Astrocyte (in vitro differentiated cells and primary cell): Measurements from ENCODE around the gene TWIST2. TPM values are rescaled to one million over a fixed set of nuclear protein-coding genes. Genes with fewer than 3 reads are reported as not detected.

ENCODE experiments used
- DNase-seq: peaks from one replicate; pipeline ENCODE4 v3.0.0-alpha.2; 2010; ENCODE audit warnings: low read depth
- FAIRE-seq: peaks from 2 replicates; lab custom pipeline; 2011; peaks lifted over from hg19 to GRCh38; lab: Jason Lieb, UNC
- H2AFZ ChIP-seq: 2 replicates; pipeline ENCODE4 v1.6.0; 2012; ENCODE audit warnings: low read depth, low read length, inconsistent platforms
- H3K27ac ChIP-seq: 2 replicates; pipeline ENCODE4 v1.5.1; 2011; ENCODE audit warnings: low read depth, low read length, inconsistent platforms
- H3K27me3 ChIP-seq: 2 replicates; pipeline ENCODE4 v1.6.0; 2011; ENCODE audit warnings: low read length, inconsistent platforms; ENCODE audit not compliant: insufficient read depth
- H3K36me3 ChIP-seq: 2 replicates; pipeline ENCODE4 v1.5.1; 2011; ENCODE audit warnings: low read length, inconsistent platforms; ENCODE audit not compliant: insufficient read depth
- H3K4me1 ChIP-seq: 2 replicates; pipeline ENCODE4 v1.5.1; 2011; ENCODE audit warnings: low read length, inconsistent platforms; ENCODE audit not compliant: insufficient read depth
- H3K4me2 ChIP-seq: 2 replicates; pipeline ENCODE4 v1.6.0; 2012; ENCODE audit warnings: low read length, inconsistent platforms
- H3K4me3 ChIP-seq: 2 replicates; pipeline ENCODE4 v1.5.1; 2011; ENCODE audit warnings: low read depth, mild to moderate bottlenecking, low read length, inconsistent platforms; ENCODE audit not compliant: insufficient read depth
- H3K79me2 ChIP-seq: 2 replicates; pipeline ENCODE4 v1.6.0; 2012; ENCODE audit warnings: mild to moderate bottlenecking, low read length, inconsistent platforms; ENCODE audit not compliant: insufficient read depth
- H3K9ac ChIP-seq: 2 replicates; pipeline ENCODE4 v1.6.0; 2012; ENCODE audit warnings: mild to moderate bottlenecking, low read length, inconsistent platforms
- H3K9me3 ChIP-seq: 2 replicates; pipeline ENCODE4 v1.5.1; 2012; ENCODE audit warnings: low read depth, mild to moderate bottlenecking, low read length, inconsistent platforms; ENCODE audit not compliant: insufficient read depth
- H4K20me1 ChIP-seq: 2 replicates; pipeline ENCODE4 v1.6.0; 2012; ENCODE audit warnings: low read length, inconsistent platforms; ENCODE audit not compliant: insufficient read depth
- H3K27ac Mint-ChIP-seq: one replicate; pipeline ENCODE4 v1.8.0; 2021; ENCODE audit warnings: mild to moderate bottlenecking, mixed read lengths; ENCODE audit not compliant: unreplicated experiment
- H3K27me3 Mint-ChIP-seq: one replicate; pipeline ENCODE4 v1.8.0; 2021; ENCODE audit warnings: low read depth, mixed read lengths; ENCODE audit not compliant: unreplicated experiment
- H3K36me3 Mint-ChIP-seq: one replicate; pipeline ENCODE4 v1.8.0; 2021; ENCODE audit warnings: low read depth, mixed read lengths; ENCODE audit not compliant: unreplicated experiment
- H3K4me1 Mint-ChIP-seq: one replicate; pipeline ENCODE4 v1.8.0; 2021; ENCODE audit warnings: low read depth, mixed read lengths; ENCODE audit not compliant: unreplicated experiment
- H3K4me3 Mint-ChIP-seq: one replicate; pipeline ENCODE4 v1.8.0; 2021; ENCODE audit warnings: mild to moderate bottlenecking, moderate library complexity, mixed read lengths; ENCODE audit not compliant: unreplicated experiment
- H3K9me3 Mint-ChIP-seq: one replicate; pipeline ENCODE4 v1.8.0; 2021; ENCODE audit warnings: mild to moderate bottlenecking, mixed read lengths; ENCODE audit not compliant: unreplicated experiment
- EZH2 ChIP-seq: IDR thresholded peaks from 2 replicates; pipeline ENCODE4 v1.6.1; 2012; ENCODE audit warnings: mild to moderate bottlenecking, low read length, inconsistent platforms; ENCODE audit not compliant: insufficient read depth
- total RNA-seq: library from RNA; stranded (reverse); gene quantifications from 2 replicates; pipeline ENCODE4 v1.2.1, GENCODE V29; 2021
- TF ChIP-seq, protein P1 (sequence below): IDR thresholded peaks from 2 replicates; pipeline ENCODE4 v1.5.1; 2011; ENCODE audit warnings: low read depth, mild to moderate bottlenecking, inconsistent platforms, low read length, moderate library complexity; ENCODE audit not compliant: insufficient read depth

Gene TWIST2
- total RNA-seq, 1 donor from 2014 or later = 3.2 TPM

DNA sequence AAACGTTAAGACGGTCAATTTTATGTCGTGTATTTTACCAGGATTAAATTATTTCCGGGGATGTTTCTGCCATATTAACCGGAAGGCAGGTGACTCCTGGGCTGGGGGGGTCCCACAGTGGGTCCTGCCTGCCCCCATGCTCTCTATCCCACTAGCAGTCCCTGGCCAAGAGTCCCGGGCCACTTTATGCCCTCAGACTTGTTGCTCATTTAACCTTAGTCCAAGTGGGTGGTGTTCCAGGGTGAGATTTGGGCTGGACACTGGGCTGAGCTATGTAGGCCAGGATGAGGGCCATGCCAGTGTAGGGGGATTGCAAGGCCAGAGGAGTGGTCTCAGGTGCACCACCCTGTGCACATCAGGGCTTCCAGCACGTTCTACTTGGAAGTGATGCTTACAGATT, 24.1 kb downstream of the TWIST2 start:
- Histone ChIP-seq H3K4me3 (no peak overlapping the region), H2AFZ (no peak overlapping the region), H3K27ac (no peak overlapping the region), H4K20me1 (peaks cover 21% of the 10 kb centered on the region), H3K79me2 (peaks cover 29% of the 10 kb centered on the region), H3K9me3 (no peaks in the 10 kb centered on the region), H3K36me3 (no peaks in the 10 kb centered on the region), H3K27me3 (no peaks in the 10 kb centered on the region), H3K4me2 (no peak overlapping the region), H3K9ac (no peak overlapping the region), H3K4me1 (peaks cover 20% of the 10 kb centered on the region)
- Mint-ChIP-seq H3K4me1 (peaks cover 9% of the 10 kb centered on the region), H3K27ac (no peak overlapping the region), H3K36me3 (peaks cover 2% of the 10 kb centered on the region), H3K9me3 (peaks cover 2% of the 10 kb centered on the region), H3K4me3 (no peak overlapping the region), H3K27me3 (peaks cover 18% of the 10 kb centered on the region)
- FAIRE-seq (no peak), DNase-seq (no peak)
- TF ChIP-seq, protein P1, sequence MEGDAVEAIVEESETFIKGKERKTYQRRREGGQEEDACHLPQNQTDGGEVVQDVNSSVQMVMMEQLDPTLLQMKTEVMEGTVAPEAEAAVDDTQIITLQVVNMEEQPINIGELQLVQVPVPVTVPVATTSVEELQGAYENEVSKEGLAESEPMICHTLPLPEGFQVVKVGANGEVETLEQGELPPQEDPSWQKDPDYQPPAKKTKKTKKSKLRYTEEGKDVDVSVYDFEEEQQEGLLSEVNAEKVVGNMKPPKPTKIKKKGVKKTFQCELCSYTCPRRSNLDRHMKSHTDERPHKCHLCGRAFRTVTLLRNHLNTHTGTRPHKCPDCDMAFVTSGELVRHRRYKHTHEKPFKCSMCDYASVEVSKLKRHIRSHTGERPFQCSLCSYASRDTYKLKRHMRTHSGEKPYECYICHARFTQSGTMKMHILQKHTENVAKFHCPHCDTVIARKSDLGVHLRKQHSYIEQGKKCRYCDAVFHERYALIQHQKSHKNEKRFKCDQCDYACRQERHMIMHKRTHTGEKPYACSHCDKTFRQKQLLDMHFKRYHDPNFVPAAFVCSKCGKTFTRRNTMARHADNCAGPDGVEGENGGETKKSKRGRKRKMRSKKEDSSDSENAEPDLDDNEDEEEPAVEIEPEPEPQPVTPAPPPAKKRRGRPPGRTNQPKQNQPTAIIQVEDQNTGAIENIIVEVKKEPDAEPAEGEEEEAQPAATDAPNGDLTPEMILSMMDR = no peak
- TF ChIP-seq EZH2 = no peak

DNA sequence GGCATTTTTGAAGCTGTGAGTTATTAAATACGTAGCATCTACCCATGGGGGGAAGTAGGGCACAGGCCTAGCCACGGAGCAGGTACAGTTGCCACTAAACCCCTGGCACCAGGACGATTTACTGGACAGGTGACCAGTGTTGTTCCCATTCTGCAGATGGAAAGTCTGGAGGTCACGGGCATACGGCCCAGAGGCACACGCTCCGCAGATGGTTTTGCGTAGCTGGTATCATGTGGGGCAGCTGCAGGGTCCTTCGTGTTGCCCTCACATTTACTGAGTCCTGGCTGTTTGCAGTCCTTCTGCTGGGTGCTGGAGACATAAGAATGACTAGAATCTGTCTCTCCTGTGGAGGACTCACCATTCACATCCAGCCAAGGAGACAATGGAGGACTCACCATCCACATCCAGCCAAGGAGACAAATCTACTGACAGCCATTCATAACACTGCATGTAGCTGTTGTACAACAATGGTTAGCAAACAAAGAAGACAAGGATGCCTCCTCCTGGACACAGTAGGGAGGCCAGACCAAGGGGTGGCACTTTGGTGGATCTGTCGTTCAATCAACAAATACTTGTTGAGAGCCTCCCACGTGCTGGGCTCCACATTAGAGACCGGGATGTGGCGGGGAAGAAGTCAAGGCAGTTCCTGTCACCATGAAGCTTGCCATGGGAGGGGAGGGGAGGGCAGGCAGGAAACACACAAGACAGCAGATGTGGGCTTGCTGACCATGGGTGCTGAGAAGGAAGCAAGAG, 24.9 kb downstream of the TWIST2 start:
- no peak for FAIRE-seq
- no peak overlapping the region for H3K27ac ChIP-seq
- H3K27ac Mint-ChIP-seq = no peak overlapping the region
- peaks cover 1% of the 10 kb centered on the region for H3K4me1 Mint-ChIP-seq
- H3K9me3 ChIP-seq = no peaks in the 10 kb centered on the region
- no peak for DNase-seq
- peaks cover 20% of the 10 kb centered on the region for H3K27me3 Mint-ChIP-seq
- H3K4me3 ChIP-seq = no peak overlapping the region
- H3K4me1 ChIP-seq = peaks cover 12% of the 10 kb centered on the region
- H3K4me3 Mint-ChIP-seq = no peak overlapping the region
- H2AFZ ChIP-seq = no peak overlapping the region
- no peak overlapping the region for H3K4me2 ChIP-seq
- peaks cover 2% of the 10 kb centered on the region for H3K9me3 Mint-ChIP-seq
- peaks cover 21% of the 10 kb centered on the region for H4K20me1 ChIP-seq
- TF ChIP-seq, protein P1 = no peak
- no peak for TF ChIP-seq EZH2
- no peak overlapping the region for H3K9ac ChIP-seq
- peaks cover 27% of the 10 kb centered on the region for H3K79me2 ChIP-seq
- no peaks in the 10 kb centered on the region for H3K27me3 ChIP-seq
- H3K36me3 ChIP-seq = no peaks in the 10 kb centered on the region
- peaks cover 2% of the 10 kb centered on the region for H3K36me3 Mint-ChIP-seq

- no peak overlapping the region for H2AFZ ChIP-seq
- H3K4me1 ChIP-seq = peaks cover 7% of the 10 kb centered on the region
- peaks cover 2% of the 10 kb centered on the region for H3K36me3 Mint-ChIP-seq
- H3K36me3 ChIP-seq = no peaks in the 10 kb centered on the region
- no peak overlapping the region for H3K4me2 ChIP-seq
- peak overlapping the region; percentile 34 for H3K27ac Mint-ChIP-seq
- no peak overlapping the region for H3K9ac ChIP-seq
- H3K4me3 Mint-ChIP-seq = no peak overlapping the region
- H3K9me3 ChIP-seq = no peaks in the 10 kb centered on the region
- H3K9me3 Mint-ChIP-seq = peaks cover 2% of the 10 kb centered on the region
- peaks cover 27% of the 10 kb centered on the region for H4K20me1 ChIP-seq
- no peak overlapping the region for H3K4me3 ChIP-seq
- no peak for FAIRE-seq
- H3K27ac ChIP-seq = no peak overlapping the region
- peaks cover 27% of the 10 kb centered on the region for H3K79me2 ChIP-seq
- no peaks in the 10 kb centered on the region for H3K27me3 ChIP-seq
- H3K4me1 Mint-ChIP-seq = no peaks in the 10 kb centered on the region
- TF ChIP-seq, protein P1 = no peak
- no peak for TF ChIP-seq EZH2
- no peak for DNase-seq
- H3K27me3 Mint-ChIP-seq = peaks cover 20% of the 10 kb centered on the region
Observed at GRCh38 chr2:238873381-238873801, 25.5 kb downstream of the TWIST2 start.
